K562 (cell line): ENCODE measurements around the gene KLK11. TPM values are rescaled to one million over a fixed set of nuclear protein-coding genes. Genes with fewer than 3 reads are reported as not detected.

Source experiments
- ATAC-seq: fragments of 200-7000 bp; cut with Tn5 transposase; 3 replicates; pipeline ENCODE4 v1.9.1; 2020; ENCODE audit warnings: moderate library complexity
- BruUV-seq: library from RNA; stranded (reverse); fragments of 400-500 nt; replicated peaks from 2 replicates; lab custom pipeline; 2021; lab: Mats Ljungman, UMichigan
- CTCF ChIA-PET: fragments of 300-600 bp; formaldehyde crosslinking; extraction: SDS; loops from one replicate; lab custom pipeline; 2021; ENCODE audit warnings: low intra/inter-chr PET ratio; lab: Yijun Ruan, JAX
- POLR2A ChIA-PET: fragments of 300-600, 350-650 bp; sonication (Branson Sonifier 250); formaldehyde crosslinking; extraction: SDS; loops from one replicate; lab custom pipeline; 2021; ENCODE audit warnings: antibody characterized with exemption, inconsistent platforms; lab: Yijun Ruan, JAX
- DNase-seq, 4 experiments: peaks; one replicate each; pipeline versions ENCODE4 v3.0.0 to v3.0.0-alpha.2; 2011 to 2018; ENCODE audit warnings: low spot score in 3 of 4, mixed read lengths in 3 of 4; ENCODE audit errors: extremely low read depth in 1 of 4
- FAIRE-seq: peaks from 2 replicates; lab custom pipeline; 2011; peaks lifted over from hg19 to GRCh38; lab: Jason Lieb, UNC
- H2AFZ ChIP-seq: 2 replicates; pipeline ENCODE4 v1.6.0; 2011; ENCODE audit warnings: low read depth, low read length, control low read depth, inconsistent platforms
- H3K27ac ChIP-seq: fragments of 200-600 bp; 3 replicates; pipeline ENCODE4 v1.8.0; 2011; ENCODE audit warnings: low read depth, mild to moderate bottlenecking, control low read depth, inconsistent platforms, low read length, moderate library complexity, mixed read lengths; ENCODE audit errors: extremely low read depth
- H3K27me3 ChIP-seq, 2 experiments: fragments of 300-600 bp in 1 of 2; 2 replicates in 1 of 2; 3 replicates in 1 of 2; pipeline versions ENCODE4 v1.6.0 to v1.8.0; 2011; ENCODE audit warnings: inconsistent platforms in 2 of 2, low read length in 2 of 2, mild to moderate bottlenecking in 1 of 2, mixed read lengths in 1 of 2, moderate library complexity in 1 of 2; ENCODE audit not compliant: control insufficient read depth in 2 of 2, insufficient read depth in 2 of 2
- H3K36me3 ChIP-seq: fragments of 300-600 bp; 3 replicates; pipeline ENCODE4 v1.8.0; 2011; ENCODE audit warnings: mild to moderate bottlenecking, low read length, inconsistent platforms; ENCODE audit not compliant: control insufficient read depth, insufficient read depth
- H3K4me1 ChIP-seq, 2 experiments: fragments of 200-600 bp in 1 of 2; replicated peaks in 1 of 2; 2 replicates in 1 of 2; 3 replicates in 1 of 2; pipeline versions ENCODE4 v1.5.1 to v1.8.0; 2011; ENCODE audit warnings: inconsistent platforms in 2 of 2, low read length in 2 of 2, mild to moderate bottlenecking in 1 of 2, mixed read lengths in 1 of 2, moderate library complexity in 1 of 2; ENCODE audit not compliant: control insufficient read depth in 2 of 2, insufficient read depth in 2 of 2
- H3K4me2 ChIP-seq: 2 replicates; pipeline ENCODE4 v1.6.1; 2011; ENCODE audit warnings: low read length, control low read depth, inconsistent platforms, mixed read lengths; ENCODE audit not compliant: insufficient read depth
- H3K4me3 ChIP-seq: fragments of 200-600 bp; sonication (generic), shearing (Covaris generic); 2 replicates; pipeline ENCODE4 v1.5.1; 2016; ENCODE audit warnings: control low read depth, inconsistent platforms
- H3K79me2 ChIP-seq: fragments of 200-600 bp; 3 replicates; pipeline ENCODE4 v1.8.0; 2011; ENCODE audit warnings: low read length, inconsistent platforms; ENCODE audit not compliant: control insufficient read depth, insufficient read depth
- H3K9ac ChIP-seq, 2 experiments: 2 replicates each; pipeline versions ENCODE4 v1.6.0 to v1.6.1; 2011; ENCODE audit warnings: low read depth in 2 of 2, low read length in 2 of 2, control low read depth in 1 of 2, inconsistent platforms in 1 of 2, mild to moderate bottlenecking in 1 of 2, mixed read lengths in 1 of 2; ENCODE audit not compliant: insufficient read depth in 1 of 2
- H3K9me1 ChIP-seq: one replicate; pipeline ENCODE4 v1.6.0; 2011; ENCODE audit warnings: inconsistent platforms, mild to moderate bottlenecking, low read length, moderate library complexity; ENCODE audit not compliant: control insufficient read depth, insufficient read depth
- H3K9me3 ChIP-seq: replicated peaks from 2 replicates; pipeline ENCODE4 v1.5.1; 2011; ENCODE audit warnings: low read depth, low read length, inconsistent platforms; ENCODE audit not compliant: control insufficient read depth, insufficient read depth
- H4K20me1 ChIP-seq: replicated peaks from 2 replicates; pipeline ENCODE4 v1.6.1; 2011; ENCODE audit warnings: low read length, inconsistent platforms, mixed read lengths; ENCODE audit not compliant: control insufficient read depth, insufficient read depth
- CEBPB ChIP-seq: fragments of 450-650 bp; IDR thresholded peaks from 2 replicates; pipeline ENCODE4 v1.6.1; 2016; ENCODE audit warnings: missing genetic modification characterization, missing compliant biosample characterization
- CXXC5 ChIP-seq: fragments of 250-450 bp; sonication (Bioruptor Pico); IDR thresholded peaks from 2 replicates; pipeline ENCODE4 v1.8.0; 2022; ENCODE audit warnings: inconsistent platforms, mild to moderate bottlenecking, moderate library complexity
- JUND ChIP-seq, 2 experiments: IDR thresholded peaks; 2 replicates in 1 of 2; 3 replicates in 1 of 2; pipeline ENCODE4 v1.6.1; 2011; ENCODE audit warnings: borderline replicate concordance in 2 of 2, low read depth in 2 of 2, low read length in 2 of 2, improper control_type of control experiment in 1 of 2, missing biosample characterization in 1 of 2, missing genetic modification characterization in 1 of 2, missing genetic modification reagents in 1 of 2
- MTF1 ChIP-seq: fragments of 250-450 bp; sonication (Bioruptor Pico); IDR thresholded peaks from 2 replicates; pipeline ENCODE4 v1.9.0; 2021; ENCODE audit warnings: moderate library complexity, mild to moderate bottlenecking, inconsistent platforms, borderline replicate concordance
- NEUROD1 ChIP-seq: fragments of 150-350 bp; IDR thresholded peaks from 2 replicates; pipeline ENCODE4 v1.6.1; 2014; ENCODE audit warnings: borderline replicate concordance, low read length, low read depth; ENCODE audit not compliant: partially characterized antibody
- RAD21 ChIP-seq, 2 experiments: fragments of 250-450 bp in 1 of 2; fragments of 450-650 bp in 1 of 2; sonication (Bioruptor Pico) in 1 of 2; formaldehyde crosslinking in 1 of 2; IDR thresholded peaks in 1 of 2; conservative IDR thresholded peaks in 1 of 2; 2 replicates each; pipeline versions ENCODE4 v1.4.0 to v1.8.0; 2020 to 2022; ENCODE audit warnings: mild to moderate bottlenecking in 2 of 2, moderate library complexity in 1 of 2
- RB1 ChIP-seq: fragments of 450-650 bp; IDR thresholded peaks from 2 replicates; pipeline ENCODE4 v1.6.1; 2017; ENCODE audit warnings: low read depth, mild to moderate bottlenecking
- ZNF384 ChIP-seq: IDR thresholded peaks from 2 replicates; pipeline ENCODE4 v1.6.1; 2012; ENCODE audit warnings: low read depth, low read length, improper control_type of control experiment
- ZNF699 ChIP-seq: fragments of 250-450 bp; sonication (Bioruptor Pico); IDR thresholded peaks from 2 replicates; pipeline ENCODE4 v1.8.0; 2021; ENCODE audit warnings: mild to moderate bottlenecking, moderate library complexity; ENCODE audit not compliant: insufficient replicate concordance
- WGBS: fragments of 100-300 bp; shearing (Covaris generic); methylation state at CpG from one replicate; pipeline ENCODE4 v1.1.6; 2016; ENCODE audit warnings: low coverage, mixed read lengths; ENCODE audit not compliant: insufficient coverage; ENCODE audit errors: missing lambda C conversion rate; 5-methylcytosine and 5-hydroxymethylcytosine counted together
- in situ Hi-C: fragments of 300-500 bp; cut with MboI; formaldehyde crosslinking; loops from 4 replicates; pipeline ENCODE4 v1.15.0; 2018; ENCODE audit warnings: inconsistent platforms, mixed read lengths
- intact Hi-C: fragments of 100-400 bp; cut with micrococcal nuclease; formaldehyde crosslinking; loops from 2 replicates; pipeline ENCODE4 v1.14.2; 2022
- polyA plus RNA-seq, 8 experiments: library from polyadenylated mRNA; depleted of rRNA in 4 of 8; stranded (reverse) in 5 of 8; unstranded in 3 of 8; fragments of >200 nt; fragmentation: Nextera tagmentation in 2 of 8; fragmentation: Illumina TruSeq in 1 of 8; extraction: Ambion mirVana in 2 of 8; extraction: Trizol in 1 of 8; gene quantifications; 2 replicates each; pipeline versions ENCODE4 v1.2.1 to v1.2.3, GENCODE V29; 2011 to 2014; ENCODE audit warnings: inconsistent platforms in 1 of 8, missing spikeins in 1 of 8
- total RNA-seq, 7 experiments: library from RNA; depleted of rRNA in 6 of 7; stranded (reverse); fragments of >200 nt in 6 of 7; fragmentation: Illumina TruSeq in 2 of 7; extraction: Trizol in 2 of 7; gene quantifications; 2 replicates each; pipeline versions ENCODE4 v1.2.1 to v1.2.3, GENCODE V29; 2011 to 2021; ENCODE audit warnings: low replicate concordance in 1 of 7
- TF ChIP-seq, protein P1 (sequence below): fragments of 450-650 bp; formaldehyde crosslinking; IDR thresholded peaks from 2 replicates; pipeline ENCODE4 v1.4.0; 2022; ENCODE audit warnings: missing genetic modification characterization
- TF ChIP-seq, protein P2 (sequence below): fragments of 150-350 bp; conservative IDR thresholded peaks from 2 replicates; pipeline ENCODE4 v1.6.1; 2014; ENCODE audit warnings: low read length
- TF ChIP-seq, protein P3 (sequence below): fragments of 200-400 bp; formaldehyde crosslinking; IDR thresholded peaks from 2 replicates; pipeline ENCODE4 v1.6.1; 2017; ENCODE audit warnings: mild to moderate bottlenecking, low read depth, low read length, moderate library complexity

The KLK11 gene
- total and polyA plus RNA-seq, 9 of the 15 experiments (the other 6 are each of a cell fraction or from before 2014, with no cell fraction given), result not detected

DNA sequence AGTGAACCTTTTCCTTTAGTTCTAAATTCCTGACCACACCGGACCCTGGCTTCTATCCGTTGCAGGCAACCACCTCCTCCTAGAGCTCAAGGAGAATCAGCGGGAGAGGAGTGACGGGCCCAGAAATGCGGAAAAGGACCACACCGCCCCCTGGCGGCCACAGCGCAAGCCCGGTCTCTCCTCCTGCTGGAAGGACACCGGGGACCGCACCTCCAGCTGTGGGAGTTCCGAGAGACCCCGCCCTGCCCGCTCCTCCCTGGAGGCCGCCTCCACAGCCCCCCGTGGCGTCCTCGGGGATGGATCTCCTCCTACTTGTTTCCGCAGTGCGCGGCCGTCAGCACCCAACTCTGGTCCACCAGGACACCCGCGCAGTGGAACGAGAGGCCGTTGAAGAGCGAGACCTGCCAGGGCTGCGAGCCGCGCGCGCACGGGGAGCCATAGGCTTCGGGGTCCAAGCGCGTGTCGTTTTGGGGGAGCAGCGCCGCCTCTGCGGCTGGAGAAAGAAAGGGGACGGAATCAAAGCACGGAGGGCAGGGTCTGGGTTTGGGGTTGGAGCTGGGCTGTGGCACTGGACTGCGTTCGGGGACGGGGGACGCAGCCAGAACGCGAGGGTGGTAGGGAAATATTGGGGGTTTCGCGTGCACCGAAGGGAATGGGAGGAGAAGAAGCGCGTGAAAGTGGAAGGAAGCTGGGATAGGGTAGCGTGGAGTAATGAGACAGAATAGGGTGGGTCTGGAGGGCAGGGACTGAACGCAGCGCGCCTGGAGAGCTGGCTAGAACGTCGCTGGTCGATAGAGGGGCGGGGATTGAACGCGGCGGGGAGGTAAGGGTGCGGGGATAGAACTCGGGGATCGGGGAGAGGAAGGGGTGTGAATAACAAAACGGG is 9.4 kb downstream of the KLK11 start:
- no peak overlapping the region for H3K27ac ChIP-seq
- ATAC-seq, result peak; percentile 91
- 15% methylated on average over 48 of the region's 68 CpGs for WGBS
- peak overlapping the region; percentile 34 for H3K4me2 ChIP-seq
- no peak overlapping the region; a peak in 1 of 4 replicates for H3K9ac ChIP-seq
- H4K20me1 ChIP-seq, result peaks cover 2% of the 10 kb centered on the region; the same call in 1 of the 2 replicates
- H3K27me3 ChIP-seq, result peaks cover 5 to 35% of the 10 kb centered on the region in 2 experiments; a peak in 3 of 5 replicates
- intact Hi-C loops, result loop anchor here (2.0 kb wide), 1 partner anchor 86 kb away; no protein-coding TSS in a partner anchor
- no peaks in the 10 kb centered on the region for H3K9me3 ChIP-seq
- BruUV-seq, result no TSS peak
- in situ Hi-C loops, result no loop called here
- peak; percentile 80 to 85 (median 84) for DNase-seq
- POLR2A ChIA-PET, result interaction anchor here (1.0 to 1.1 kb wide), 2 partner anchors 11 to 18 kb away, joined by 3 to 5 read pairs; no protein-coding TSS in a partner anchor
- no peaks in the 10 kb centered on the region for H3K9me1 ChIP-seq
- peaks cover 4 to 28% of the 10 kb centered on the region in 2 experiments for H3K4me1 ChIP-seq
- CTCF ChIA-PET, result interaction anchor here (1.0 to 1.8 kb wide), 3 partner anchors 78 to 87 kb away, joined by 3 to 11 read pairs (median 3); no protein-coding TSS in a partner anchor
- FAIRE-seq, result peak; percentile 79
- H3K4me3 ChIP-seq, result no peak overlapping the region
- no peaks in the 10 kb centered on the region for H3K79me2 ChIP-seq
- H3K36me3 ChIP-seq, result no peaks in the 10 kb centered on the region
- peak overlapping the region; percentile 17; the same call in 1 of the 2 replicates for H2AFZ ChIP-seq
- peak; percentile 74; the same call in 1 of the 2 replicates for TF ChIP-seq RB1
- no peak for TF ChIP-seq MTF1 (CRISPR knock-in tag)
- 0 out of 2 replicates have a peak, but pooled peaks have one; percentile 44 for TF ChIP-seq ZNF384
- TF ChIP-seq, protein P1, sequence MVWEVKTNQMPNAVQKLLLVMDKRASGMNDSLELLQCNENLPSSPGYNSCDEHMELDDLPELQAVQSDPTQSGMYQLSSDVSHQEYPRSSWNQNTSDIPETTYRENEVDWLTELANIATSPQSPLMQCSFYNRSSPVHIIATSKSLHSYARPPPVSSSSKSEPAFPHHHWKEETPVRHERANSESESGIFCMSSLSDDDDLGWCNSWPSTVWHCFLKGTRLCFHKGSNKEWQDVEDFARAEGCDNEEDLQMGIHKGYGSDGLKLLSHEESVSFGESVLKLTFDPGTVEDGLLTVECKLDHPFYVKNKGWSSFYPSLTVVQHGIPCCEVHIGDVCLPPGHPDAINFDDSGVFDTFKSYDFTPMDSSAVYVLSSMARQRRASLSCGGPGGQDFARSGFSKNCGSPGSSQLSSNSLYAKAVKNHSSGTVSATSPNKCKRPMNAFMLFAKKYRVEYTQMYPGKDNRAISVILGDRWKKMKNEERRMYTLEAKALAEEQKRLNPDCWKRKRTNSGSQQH (CRISPR knock-in tag), result no peak
- TF ChIP-seq, protein P2, sequence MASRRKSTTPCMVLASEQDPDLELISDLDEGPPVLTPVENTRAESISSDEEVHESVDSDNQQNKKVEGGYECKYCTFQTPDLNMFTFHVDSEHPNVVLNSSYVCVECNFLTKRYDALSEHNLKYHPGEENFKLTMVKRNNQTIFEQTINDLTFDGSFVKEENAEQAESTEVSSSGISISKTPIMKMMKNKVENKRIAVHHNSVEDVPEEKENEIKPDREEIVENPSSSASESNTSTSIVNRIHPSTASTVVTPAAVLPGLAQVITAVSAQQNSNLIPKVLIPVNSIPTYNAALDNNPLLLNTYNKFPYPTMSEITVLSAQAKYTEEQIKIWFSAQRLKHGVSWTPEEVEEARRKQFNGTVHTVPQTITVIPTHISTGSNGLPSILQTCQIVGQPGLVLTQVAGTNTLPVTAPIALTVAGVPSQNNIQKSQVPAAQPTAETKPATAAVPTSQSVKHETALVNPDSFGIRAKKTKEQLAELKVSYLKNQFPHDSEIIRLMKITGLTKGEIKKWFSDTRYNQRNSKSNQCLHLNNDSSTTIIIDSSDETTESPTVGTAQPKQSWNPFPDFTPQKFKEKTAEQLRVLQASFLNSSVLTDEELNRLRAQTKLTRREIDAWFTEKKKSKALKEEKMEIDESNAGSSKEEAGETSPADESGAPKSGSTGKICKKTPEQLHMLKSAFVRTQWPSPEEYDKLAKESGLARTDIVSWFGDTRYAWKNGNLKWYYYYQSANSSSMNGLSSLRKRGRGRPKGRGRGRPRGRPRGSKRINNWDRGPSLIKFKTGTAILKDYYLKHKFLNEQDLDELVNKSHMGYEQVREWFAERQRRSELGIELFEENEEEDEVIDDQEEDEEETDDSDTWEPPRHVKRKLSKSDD, result no peak
- TF ChIP-seq CXXC5 (CRISPR knock-in tag), result 0 out of 2 replicates have a peak, but pooled peaks have one; percentile 9
- TF ChIP-seq RAD21 (CRISPR knock-in tag; conservative IDR thresholded peaks at IDR 0.05 in 1 of 2, IDR thresholded peaks at IDR 0.05 in 1 of 2), result peak; percentile 45 to 74
- TF ChIP-seq JUND (IDR thresholded peaks at IDR 0.05; ENCODE audit: borderline replicate concordance, low read depth, low read length), result 0 out of 2 replicates have a peak, but pooled peaks have one; percentile 24
- TF ChIP-seq JUND (tag; IDR thresholded peaks at IDR 0.05; ENCODE audit: borderline replicate concordance, low read depth, low read length), result no peak; the same call in 2 of the 3 replicates
- TF ChIP-seq ZNF699 (CRISPR knock-in tag), result no peak
- TF ChIP-seq CEBPB, result no peak
- TF ChIP-seq, protein P3, sequence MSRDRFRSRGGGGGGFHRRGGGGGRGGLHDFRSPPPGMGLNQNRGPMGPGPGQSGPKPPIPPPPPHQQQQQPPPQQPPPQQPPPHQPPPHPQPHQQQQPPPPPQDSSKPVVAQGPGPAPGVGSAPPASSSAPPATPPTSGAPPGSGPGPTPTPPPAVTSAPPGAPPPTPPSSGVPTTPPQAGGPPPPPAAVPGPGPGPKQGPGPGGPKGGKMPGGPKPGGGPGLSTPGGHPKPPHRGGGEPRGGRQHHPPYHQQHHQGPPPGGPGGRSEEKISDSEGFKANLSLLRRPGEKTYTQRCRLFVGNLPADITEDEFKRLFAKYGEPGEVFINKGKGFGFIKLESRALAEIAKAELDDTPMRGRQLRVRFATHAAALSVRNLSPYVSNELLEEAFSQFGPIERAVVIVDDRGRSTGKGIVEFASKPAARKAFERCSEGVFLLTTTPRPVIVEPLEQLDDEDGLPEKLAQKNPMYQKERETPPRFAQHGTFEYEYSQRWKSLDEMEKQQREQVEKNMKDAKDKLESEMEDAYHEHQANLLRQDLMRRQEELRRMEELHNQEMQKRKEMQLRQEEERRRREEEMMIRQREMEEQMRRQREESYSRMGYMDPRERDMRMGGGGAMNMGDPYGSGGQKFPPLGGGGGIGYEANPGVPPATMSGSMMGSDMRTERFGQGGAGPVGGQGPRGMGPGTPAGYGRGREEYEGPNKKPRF, result no peak
- no peak for TF ChIP-seq NEUROD1
